Measurements from ENCODE around the gene CAPN10.
A peak's percentile ranks its signal among the peaks of the same experiment; 100 is the strongest.

The CAPN10 gene

DNA sequence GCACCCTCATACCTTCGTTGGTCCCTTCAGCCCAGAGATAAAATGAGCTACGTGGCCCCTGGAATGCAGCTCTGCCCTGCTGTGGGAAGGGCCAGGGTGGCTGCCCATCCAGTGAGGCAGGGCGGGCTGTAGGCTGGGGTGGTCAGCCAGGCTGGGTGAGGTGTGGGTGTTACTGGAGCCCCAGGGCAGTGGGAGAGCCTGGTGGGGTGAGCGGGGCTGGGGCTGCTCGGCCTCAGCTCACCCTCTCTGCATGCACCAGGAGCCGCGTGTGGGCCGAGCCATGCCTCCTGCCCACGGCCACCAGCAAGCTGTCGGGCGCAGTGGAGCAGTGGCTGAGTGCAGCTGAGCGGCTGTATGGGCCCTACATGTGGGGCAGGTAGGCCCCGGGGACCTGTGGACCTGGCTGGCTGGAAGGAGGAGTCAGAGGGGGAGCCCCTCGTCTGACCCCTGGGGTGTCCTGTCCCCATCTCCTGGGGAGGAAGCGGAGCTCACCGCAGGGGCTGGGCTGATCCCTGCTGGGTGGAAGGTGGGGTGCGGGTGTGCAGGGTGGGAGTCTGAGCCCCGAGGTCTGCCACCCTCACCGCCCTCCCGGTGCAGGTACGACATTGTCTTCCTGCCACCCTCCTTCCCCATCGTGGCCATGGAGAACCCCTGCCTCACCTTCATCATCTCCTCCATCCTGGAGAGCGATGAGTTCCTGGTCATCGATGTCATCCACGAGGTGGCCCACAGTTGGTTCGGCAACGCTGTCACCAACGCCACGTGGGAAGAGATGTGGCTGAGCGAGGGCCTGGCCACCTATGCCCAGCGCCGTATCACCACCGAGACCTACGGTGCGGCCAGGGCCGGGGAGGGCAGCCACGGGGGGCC lies 12.8 kb upstream of the CAPN10 start:
- TF ChIP-seq, protein P1, sequence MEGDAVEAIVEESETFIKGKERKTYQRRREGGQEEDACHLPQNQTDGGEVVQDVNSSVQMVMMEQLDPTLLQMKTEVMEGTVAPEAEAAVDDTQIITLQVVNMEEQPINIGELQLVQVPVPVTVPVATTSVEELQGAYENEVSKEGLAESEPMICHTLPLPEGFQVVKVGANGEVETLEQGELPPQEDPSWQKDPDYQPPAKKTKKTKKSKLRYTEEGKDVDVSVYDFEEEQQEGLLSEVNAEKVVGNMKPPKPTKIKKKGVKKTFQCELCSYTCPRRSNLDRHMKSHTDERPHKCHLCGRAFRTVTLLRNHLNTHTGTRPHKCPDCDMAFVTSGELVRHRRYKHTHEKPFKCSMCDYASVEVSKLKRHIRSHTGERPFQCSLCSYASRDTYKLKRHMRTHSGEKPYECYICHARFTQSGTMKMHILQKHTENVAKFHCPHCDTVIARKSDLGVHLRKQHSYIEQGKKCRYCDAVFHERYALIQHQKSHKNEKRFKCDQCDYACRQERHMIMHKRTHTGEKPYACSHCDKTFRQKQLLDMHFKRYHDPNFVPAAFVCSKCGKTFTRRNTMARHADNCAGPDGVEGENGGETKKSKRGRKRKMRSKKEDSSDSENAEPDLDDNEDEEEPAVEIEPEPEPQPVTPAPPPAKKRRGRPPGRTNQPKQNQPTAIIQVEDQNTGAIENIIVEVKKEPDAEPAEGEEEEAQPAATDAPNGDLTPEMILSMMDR (IDR thresholded peaks at IDR 0.05): no peak
- H3K4me1 Mint-ChIP-seq: peaks cover 5% of the 10 kb centered on the region
- no peaks in the 10 kb centered on the region for H3K9me3 Mint-ChIP-seq
- H3K36me3 Mint-ChIP-seq (ENCODE audit: low read depth): no peaks in the 10 kb centered on the region
- peaks cover 8% of the 10 kb centered on the region for H3K27me3 Mint-ChIP-seq (ENCODE audit: low read depth, poor library complexity)
- H3K4me3 Mint-ChIP-seq: no peak overlapping the region
- H3K27ac Mint-ChIP-seq: no peak overlapping the region
- DNase-seq: no peak

DNA sequence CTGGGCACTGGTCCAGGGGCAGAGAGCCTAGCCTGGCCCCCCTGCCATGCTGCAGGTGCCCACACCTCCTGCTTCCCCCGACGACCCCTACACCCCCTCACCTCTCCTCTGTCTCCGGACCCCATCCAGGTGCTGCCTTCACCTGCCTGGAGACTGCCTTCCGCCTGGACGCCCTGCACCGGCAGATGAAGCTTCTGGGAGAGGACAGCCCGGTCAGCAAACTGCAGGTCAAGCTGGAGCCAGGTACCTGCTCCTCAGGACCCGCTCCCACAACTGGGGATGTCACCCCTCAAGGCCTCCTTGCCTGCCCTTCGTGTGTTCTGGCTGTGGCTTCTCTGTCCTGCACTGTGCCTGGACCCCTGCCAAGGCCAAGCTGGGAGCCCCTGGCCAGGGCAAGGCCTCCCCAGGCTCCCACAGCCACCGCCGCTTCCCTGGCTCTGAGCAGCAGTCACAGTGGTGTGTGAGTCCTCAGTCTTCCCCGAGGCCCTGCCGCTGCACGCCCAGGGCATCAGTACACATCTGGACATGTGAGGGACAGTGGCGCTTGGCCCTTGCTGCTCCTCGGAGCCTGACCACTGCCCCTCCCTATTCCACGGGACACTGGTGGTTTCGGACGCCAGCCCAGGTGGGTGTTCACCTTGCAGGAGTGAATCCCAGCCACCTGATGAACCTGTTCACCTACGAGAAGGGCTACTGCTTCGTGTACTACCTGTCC lies 12.0 kb upstream of the CAPN10 start:
- Mint-ChIP-seq H3K36me3 (ENCODE audit: low read depth) (no peaks in the 10 kb centered on the region), H3K9me3 (no peaks in the 10 kb centered on the region), H3K4me1 (peaks cover under 1% of the 10 kb centered on the region), H3K27ac (no peak overlapping the region), H3K27me3 (ENCODE audit: low read depth, poor library complexity) (peaks cover 4% of the 10 kb centered on the region), H3K4me3 (no peak overlapping the region)
- DNase-seq: no peak
- TF ChIP-seq, protein P1 (IDR thresholded peaks at IDR 0.05): no peak

DNA sequence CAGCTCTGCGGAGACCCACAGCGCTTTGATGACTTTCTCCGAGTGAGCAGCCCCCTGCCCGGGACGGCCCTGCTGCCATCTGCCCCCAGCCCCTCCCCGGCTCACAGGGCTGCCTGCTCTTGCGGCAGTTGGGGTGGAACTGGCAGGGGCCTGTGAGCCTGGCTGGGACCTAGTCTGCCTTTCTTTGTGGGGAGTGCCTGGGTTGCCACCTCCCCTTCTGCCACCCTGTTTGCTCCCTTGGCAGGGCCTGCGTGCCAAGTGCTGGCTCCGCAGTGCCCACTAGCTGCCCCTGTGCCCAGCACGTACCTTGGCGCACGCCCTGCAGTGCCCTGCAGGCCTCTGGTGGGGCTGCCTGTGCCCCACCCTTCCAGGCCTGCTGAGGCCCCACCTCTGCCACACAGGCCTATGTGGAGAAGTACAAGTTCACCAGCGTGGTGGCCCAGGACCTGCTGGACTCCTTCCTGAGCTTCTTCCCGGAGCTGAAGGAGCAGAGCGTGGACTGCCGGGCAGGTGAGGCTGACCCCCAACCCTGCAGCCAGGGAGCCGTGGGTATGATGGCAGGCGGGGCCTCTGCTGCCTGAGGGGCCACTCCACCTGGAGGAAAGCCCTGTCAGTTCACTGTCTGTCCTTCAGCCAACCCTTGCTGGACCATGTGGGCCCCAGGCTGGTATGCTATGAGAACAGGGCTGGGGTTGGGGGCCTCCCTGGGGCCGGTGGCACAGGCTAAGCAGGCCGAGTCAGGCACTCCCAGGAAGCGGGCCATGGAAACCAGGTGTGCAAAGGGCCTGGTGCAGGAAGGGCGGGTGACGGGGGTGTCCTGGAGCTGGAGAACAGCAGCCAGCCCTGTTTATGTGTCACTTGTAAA lies 11.2 kb upstream of the CAPN10 start:
- H3K4me1 Mint-ChIP-seq: peaks cover 7% of the 10 kb centered on the region
- H3K36me3 Mint-ChIP-seq (ENCODE audit: low read depth): peaks cover 5% of the 10 kb centered on the region
- no peak for DNase-seq
- H3K4me3 Mint-ChIP-seq: no peak overlapping the region
- TF ChIP-seq, protein P1 (IDR thresholded peaks at IDR 0.05): no peak
- H3K27ac Mint-ChIP-seq: peak overlapping the region; percentile 32
- no peaks in the 10 kb centered on the region for H3K27me3 Mint-ChIP-seq (ENCODE audit: low read depth, poor library complexity)
- no peaks in the 10 kb centered on the region for H3K9me3 Mint-ChIP-seq

DNA sequence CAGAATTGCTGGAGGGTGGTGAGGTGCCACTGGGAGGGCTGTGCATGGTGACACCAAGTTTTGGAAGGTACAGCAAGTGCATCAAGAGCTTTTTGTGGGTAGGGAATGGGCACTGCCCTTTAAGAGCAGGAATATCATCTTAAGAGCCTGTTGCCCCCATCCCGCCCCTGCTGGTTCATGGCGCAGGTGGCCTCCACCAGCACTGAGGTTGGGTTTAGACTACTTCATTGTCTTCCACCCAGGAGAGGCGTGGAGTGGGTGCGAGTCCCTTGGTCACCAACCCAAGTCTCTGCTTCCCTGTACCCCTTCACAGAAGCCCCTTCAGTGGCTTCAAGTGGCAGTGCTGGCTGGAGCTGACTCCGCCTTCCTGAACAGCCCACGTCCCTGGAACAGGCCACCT lies 10.5 kb upstream of the CAPN10 start:
- Mint-ChIP-seq H3K4me3 (no peak overlapping the region), H3K27ac (peak overlapping the region; percentile 32), H3K9me3 (peaks cover 4% of the 10 kb centered on the region), H3K27me3 (ENCODE audit: low read depth, poor library complexity) (no peaks in the 10 kb centered on the region), H3K36me3 (ENCODE audit: low read depth) (peaks cover 12% of the 10 kb centered on the region), H3K4me1 (peaks cover 7% of the 10 kb centered on the region)
- TF ChIP-seq, protein P1 (IDR thresholded peaks at IDR 0.05): no peak
- DNase-seq: no peak

DNA sequence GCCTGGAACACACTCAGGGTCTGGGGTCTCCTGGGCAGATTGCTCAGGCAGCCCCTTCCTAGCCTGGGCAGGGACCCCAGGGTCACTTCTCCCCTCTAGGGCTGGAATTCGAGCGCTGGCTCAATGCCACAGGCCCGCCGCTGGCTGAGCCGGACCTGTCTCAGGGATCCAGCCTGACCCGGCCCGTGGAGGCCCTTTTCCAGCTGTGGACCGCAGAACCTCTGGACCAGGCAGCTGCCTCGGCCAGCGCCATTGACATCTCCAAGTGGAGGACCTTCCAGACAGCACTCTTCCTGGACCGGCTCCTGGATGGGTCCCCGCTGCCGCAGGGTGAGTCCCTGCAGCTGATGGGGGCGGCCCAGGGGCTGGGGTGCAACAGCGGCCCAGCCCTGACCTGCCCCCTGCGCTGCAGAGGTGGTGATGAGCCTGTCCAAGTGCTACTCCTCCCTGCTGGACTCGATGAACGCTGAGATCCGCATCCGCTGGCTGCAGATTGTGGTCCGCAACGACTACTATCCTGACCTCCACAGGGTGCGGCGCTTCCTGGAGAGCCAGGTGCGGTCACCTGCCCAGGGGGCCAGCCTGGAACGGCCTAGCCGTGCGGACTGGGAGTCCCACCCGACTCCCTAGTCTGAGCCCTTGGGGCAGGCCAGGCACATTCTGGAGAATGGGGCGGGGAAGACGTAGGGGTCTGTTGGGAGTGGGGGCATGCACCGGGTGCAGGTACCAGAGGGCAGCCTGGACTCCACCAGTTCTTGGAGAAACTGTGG lies 9.9 kb upstream of the CAPN10 start:
- H3K27me3 Mint-ChIP-seq (ENCODE audit: low read depth, poor library complexity): no peaks in the 10 kb centered on the region
- TF ChIP-seq, protein P1 (IDR thresholded peaks at IDR 0.05): no peak
- H3K27ac Mint-ChIP-seq: no peak overlapping the region
- H3K4me3 Mint-ChIP-seq: no peak overlapping the region
- H3K36me3 Mint-ChIP-seq (ENCODE audit: low read depth): peaks cover 17% of the 10 kb centered on the region
- peaks cover 8% of the 10 kb centered on the region for H3K9me3 Mint-ChIP-seq
- H3K4me1 Mint-ChIP-seq: peaks cover 7% of the 10 kb centered on the region
- DNase-seq: no peak
